HL-60 (cell line): ENCODE measurements around the gene TMX2.

ENCODE experiments used
- DNase-seq, 2 experiments: peaks; one replicate each; pipeline ENCODE4 v3.0.0-alpha.2; 2010 to 2020; ENCODE audit warnings: low read depth in 1 of 2, low spot score in 1 of 2
- H3K27ac ChIP-seq: fragments of 250-450 bp; sonication (Bioruptor Pico); replicated peaks from 2 replicates; pipeline ENCODE4 v1.5.1; 2020; ENCODE audit warnings: mild to moderate bottlenecking, moderate library complexity
- H3K27me3 ChIP-seq: fragments of 250-450 bp; sonication (Bioruptor Pico); 2 replicates; pipeline ENCODE4 v1.5.1; 2021; ENCODE audit warnings: mild to moderate bottlenecking, moderate library complexity; ENCODE audit not compliant: insufficient read depth, poor library complexity, severe bottlenecking
- H3K4me3 ChIP-seq: replicated peaks from 2 replicates; pipeline ENCODE4 v1.5.1; 2011; ENCODE audit warnings: mild to moderate bottlenecking, control low read depth, low read length; ENCODE audit not compliant: insufficient read depth
- CTCF ChIP-seq: IDR thresholded peaks from one replicate; pipeline ENCODE4 v1.5.1; 2011; ENCODE audit warnings: low read length, control low read depth, inconsistent platforms; ENCODE audit not compliant: insufficient read depth
- GABPA ChIP-seq: IDR thresholded peaks from 2 replicates; pipeline ENCODE4 v1.6.1; 2012; ENCODE audit warnings: low read depth
- POLR2AphosphoS5 ChIP-seq: IDR thresholded peaks from 2 replicates; pipeline ENCODE4 v1.6.1; 2012; ENCODE audit warnings: low read depth
- REST ChIP-seq: IDR thresholded peaks from 2 replicates; pipeline ENCODE4 v1.6.1; 2012; ENCODE audit warnings: low read depth; ENCODE audit not compliant: insufficient replicate concordance
- SPI1 ChIP-seq: IDR thresholded peaks from 2 replicates; pipeline ENCODE4 v1.6.1; 2012; ENCODE audit warnings: low read depth, mild to moderate bottlenecking, borderline replicate concordance

The TMX2 gene

GRCh38 chr11:57785072-57785471 lies 72.7 kb downstream of the TMX2 start:
- Histone ChIP-seq H3K27me3 (no peaks in the 10 kb centered on the region), H3K4me3 (no peak overlapping the region), H3K27ac (no peak overlapping the region)
- DNase-seq, result no peak
- TF ChIP-seq POLR2AphosphoS5 (no peak), CTCF (no peak), GABPA (no peak), SPI1 (no peak), REST (no peak)

- no peak overlapping the region for H3K27ac ChIP-seq
- DNase-seq, result no peak
- no peak for TF ChIP-seq POLR2AphosphoS5
- TF ChIP-seq REST, result no peak
Measured at GRCh38 chr11:57786436-57786835, 74.0 kb downstream of the TMX2 start.

GRCh38 chr11:57787006-57787604 lies 74.7 kb downstream of the TMX2 start:
- Histone ChIP-seq H3K27me3 (no peaks in the 10 kb centered on the region), H3K27ac (no peak overlapping the region), H3K4me3 (no peak overlapping the region)
- TF ChIP-seq CTCF, result no peak
- no peak for TF ChIP-seq GABPA
- TF ChIP-seq SPI1, result no peak
- TF ChIP-seq REST, result no peak
- no peak for TF ChIP-seq POLR2AphosphoS5
- no peak for DNase-seq

More at GRCh38 chr11:57786436-57786835, 74.0 kb downstream of the TMX2 start:
- H3K4me3 ChIP-seq, result no peak overlapping the region
- no peaks in the 10 kb centered on the region for H3K27me3 ChIP-seq
